ENCODE results near the gene WNK1.

The WNK1 gene

GRCh38 chr12:749751-750270 lies 2.6 kb upstream of the WNK1 start:
- DNase-seq (ENCODE audit: low spot score) = peak; percentile 32

GRCh38 chr12:750366-751191 lies 1.8 kb upstream of the WNK1 start:
- peak; percentile 24 for DNase-seq (ENCODE audit: low spot score)

- peak; percentile 94 for DNase-seq (ENCODE audit: low spot score)
Observed at GRCh38 chr12:751192-751998, 984 bp upstream of the WNK1 start.

- peak; percentile 73 for DNase-seq (ENCODE audit: low spot score)
Observed at GRCh38 chr12:752695-753610, 574 bp downstream of the WNK1 start.

GRCh38 chr12:753611-754472 lies 1.5 kb downstream of the WNK1 start:
- DNase-seq (ENCODE audit: low spot score) = peak; percentile 68

GRCh38 chr12:754473-754820 lies 2.1 kb downstream of the WNK1 start:
- peak; percentile 32 for DNase-seq (ENCODE audit: low spot score)

- peak; percentile 87 for DNase-seq (ENCODE audit: low spot score)
Observed at GRCh38 chr12:754851-755562, 2.6 kb downstream of the WNK1 start.

GRCh38 chr12:759628-760027 lies 7.2 kb downstream of the WNK1 start:
- no peak for DNase-seq (ENCODE audit: low spot score)

- DNase-seq (ENCODE audit: low spot score) = no peak
Observed at GRCh38 chr12:761256-761655, 8.9 kb downstream of the WNK1 start.

GRCh38 chr12:765840-766239 lies 13.5 kb downstream of the WNK1 start:
- DNase-seq (ENCODE audit: low spot score) = peak; percentile 3

GRCh38 chr12:768434-768833 lies 16.1 kb downstream of the WNK1 start:
- DNase-seq (ENCODE audit: low spot score) = peak; percentile 2

GRCh38 chr12:770479-770878 lies 18.1 kb downstream of the WNK1 start:
- peak; percentile 2 for DNase-seq (ENCODE audit: low spot score)

GRCh38 chr12:772056-772697 lies 19.8 kb downstream of the WNK1 start:
- peak; percentile 3 for DNase-seq (ENCODE audit: low spot score)

- DNase-seq (ENCODE audit: low spot score) = peak; percentile 1
Observed at GRCh38 chr12:774051-774614, 21.8 kb downstream of the WNK1 start.

GRCh38 chr12:775973-776771 lies 23.8 kb downstream of the WNK1 start:
- DNase-seq (ENCODE audit: low spot score) = peak; percentile 1

- DNase-seq (ENCODE audit: low spot score) = peak; percentile 2
Observed at GRCh38 chr12:776772-777373, 24.5 kb downstream of the WNK1 start.

GRCh38 chr12:777550-778047 lies 25.2 kb downstream of the WNK1 start:
- peak; percentile 5 for DNase-seq (ENCODE audit: low spot score)

GRCh38 chr12:778615-779014 lies 26.2 kb downstream of the WNK1 start:
- no peak for DNase-seq (ENCODE audit: low spot score)

Data from hematopoietic multipotent progenitor cell treated with erythropoietin and hydrocortisone succinate and interleukin-3 and kit ligand, for 15 days (in vitro differentiated cells).